Kasumi-1 (cell line): Measurements from ENCODE around the gene LGALS3BP.

ENCODE experiments used
- DNase-seq, 2 experiments: peaks; one replicate each; lab custom pipeline; 2025; lab: John Stamatoyannopoulos, UW

The LGALS3BP gene

DNA sequence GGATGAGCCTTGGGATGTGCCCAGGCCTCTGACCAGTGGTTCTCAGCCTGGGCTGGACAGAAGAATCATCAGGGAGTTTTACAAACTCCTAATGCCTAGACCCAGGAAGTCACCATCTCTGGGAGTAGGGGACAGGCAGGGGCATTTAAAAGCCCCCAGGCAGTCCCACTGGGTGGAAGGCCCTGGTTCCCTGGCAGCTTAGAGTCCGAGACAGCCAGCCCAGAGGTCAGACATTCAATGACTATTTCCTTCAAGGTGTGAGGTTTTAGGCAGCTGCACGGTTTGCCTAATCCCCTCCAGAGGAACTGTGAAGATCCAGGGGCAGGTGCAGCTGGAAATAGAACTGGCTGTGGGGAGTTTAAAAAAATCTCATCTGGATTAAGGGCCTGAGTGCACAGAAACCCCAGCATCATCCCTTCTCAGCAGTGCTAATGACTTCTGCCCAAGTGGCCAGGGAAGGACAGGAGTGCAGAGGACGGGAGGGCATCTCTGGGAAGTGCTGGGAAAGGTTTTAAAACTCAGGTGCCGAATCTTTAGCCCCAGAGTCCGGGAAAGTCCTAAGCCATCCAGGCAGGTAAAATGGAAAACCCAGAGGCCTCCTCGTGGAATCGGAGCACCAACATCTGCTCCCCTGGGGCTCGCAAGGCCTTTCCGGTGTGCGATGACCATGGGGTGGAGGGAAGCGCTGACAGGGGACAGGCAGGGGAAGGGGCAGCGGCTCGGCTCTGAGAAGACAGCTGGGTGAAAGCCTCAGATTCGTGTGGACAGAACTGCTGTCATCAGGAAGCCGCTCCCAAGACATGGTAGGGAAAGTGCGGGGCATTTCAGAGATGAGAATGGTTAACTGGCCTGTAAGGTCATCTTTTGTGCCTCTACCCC is 1.5 kb upstream of the LGALS3BP start:
- DNase-seq: no peak

DNA sequence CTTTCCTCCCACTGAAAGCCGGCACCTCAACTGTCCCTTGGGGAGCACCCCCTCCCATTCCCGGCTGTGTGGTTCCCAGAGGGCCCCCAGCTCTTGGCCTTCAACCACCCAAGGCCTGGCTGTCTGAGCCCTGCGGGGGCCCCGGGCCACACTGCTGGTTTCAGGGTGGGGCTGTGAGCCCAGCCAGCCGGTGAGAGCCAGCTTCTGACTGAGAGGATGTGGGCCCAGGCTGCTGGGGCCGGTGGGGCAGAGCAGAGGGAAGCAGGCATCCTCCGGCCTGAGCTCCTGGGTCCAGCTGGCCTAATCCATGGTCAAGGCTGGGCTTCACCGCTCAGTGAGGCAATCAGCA is 875 bp upstream of the LGALS3BP start:
- DNase-seq: no peak

DNA sequence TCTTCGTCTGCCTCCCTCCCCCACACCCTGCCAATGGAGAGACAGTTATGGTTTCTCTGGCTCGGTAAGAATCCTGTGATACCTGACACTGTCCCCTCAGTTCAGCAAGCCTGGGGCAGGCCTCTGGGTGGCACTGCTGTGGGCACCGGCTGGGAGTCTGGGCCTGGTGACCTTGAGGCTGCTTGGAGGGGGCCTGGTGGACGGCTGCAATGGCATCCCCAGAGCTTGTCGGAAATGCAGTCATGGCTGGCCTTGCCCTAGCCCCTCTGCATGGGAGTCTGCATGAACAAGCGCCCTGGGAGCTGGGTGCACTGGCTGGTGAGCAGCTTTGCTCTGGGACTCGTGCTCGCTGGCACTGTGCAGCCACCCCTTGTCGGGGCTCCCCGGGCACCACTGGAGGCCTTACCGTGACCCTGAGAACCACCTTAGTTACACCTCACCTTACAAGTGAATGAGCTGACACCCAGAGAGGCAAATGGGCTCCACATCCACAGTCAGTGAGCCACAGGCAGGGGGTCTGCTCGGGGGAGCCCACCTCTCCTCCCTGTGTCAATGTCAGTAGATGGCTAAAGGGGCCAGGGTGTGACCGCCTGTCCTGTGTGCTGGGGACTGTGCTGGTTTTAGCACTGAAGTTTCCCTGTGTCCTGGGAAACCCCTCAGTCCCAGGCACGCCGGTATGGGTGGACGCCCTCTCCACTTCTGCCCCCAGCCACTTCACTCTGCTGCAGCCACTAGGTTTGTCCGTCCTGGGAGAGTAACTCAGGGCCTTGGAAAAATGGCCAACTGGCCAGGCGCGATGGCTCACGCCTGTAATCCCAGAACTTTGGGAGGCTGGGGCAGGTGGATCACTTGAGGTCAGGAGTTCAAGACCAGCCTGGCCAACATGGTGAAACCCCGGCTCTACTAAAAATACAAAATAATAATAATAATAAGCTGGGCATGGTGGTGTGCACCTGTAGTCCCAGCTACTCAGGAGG is 1.4 kb downstream of the LGALS3BP start:
- DNase-seq: no peak

DNA sequence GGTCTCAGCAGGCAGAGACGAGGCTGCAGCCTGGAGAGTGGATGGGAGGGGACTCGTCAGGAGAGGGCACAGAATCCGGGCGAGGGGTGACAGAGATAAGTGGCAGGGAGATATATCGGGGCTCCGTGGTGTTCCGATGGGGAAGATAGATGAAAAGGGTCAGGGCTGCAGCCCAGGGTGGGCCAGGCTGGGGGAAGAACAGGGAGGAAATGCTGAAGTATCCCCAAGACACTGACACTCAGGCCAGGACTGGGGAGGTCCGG is 2.1 kb downstream of the LGALS3BP start:
- no peak for DNase-seq

DNA sequence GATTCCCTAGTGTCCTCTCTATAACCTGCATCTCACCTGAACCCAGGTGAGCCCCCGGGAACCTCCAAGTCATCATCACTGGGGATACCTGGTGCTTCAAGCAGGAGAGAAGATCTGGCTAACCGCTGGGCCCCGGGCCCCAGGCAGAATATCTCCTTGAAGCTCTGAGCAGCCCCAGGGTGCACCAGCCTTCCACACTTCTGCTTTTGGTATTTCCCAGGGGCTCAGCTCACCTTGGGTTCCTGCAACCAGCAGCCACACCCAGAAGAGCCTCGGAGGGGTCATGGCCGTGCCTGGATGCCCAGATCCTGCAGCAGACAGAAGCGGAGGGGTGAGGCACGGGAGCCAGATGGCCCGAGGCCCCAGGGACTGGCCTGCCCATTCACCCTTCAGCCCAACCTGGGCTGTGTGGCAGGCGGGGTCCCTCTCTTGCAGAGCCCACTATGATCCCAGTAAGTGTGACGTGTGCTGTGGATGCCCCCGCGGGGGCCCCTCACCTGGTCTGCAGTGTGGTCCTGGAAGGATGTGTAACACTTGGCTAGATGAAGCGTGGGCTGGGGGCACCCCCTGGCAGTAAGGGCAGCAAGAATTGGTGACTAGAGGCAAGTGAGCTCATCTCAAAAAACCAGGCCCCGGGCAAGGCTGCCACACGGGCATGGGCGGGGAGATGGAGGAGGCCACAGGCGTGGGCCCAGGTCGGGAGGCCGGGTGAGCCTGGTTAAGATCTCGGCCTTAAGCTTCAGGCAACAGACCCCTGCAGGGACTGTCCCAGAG is 2.6 kb downstream of the LGALS3BP start:
- peak in 1 of 2 experiments; percentile 5 for DNase-seq

DNA sequence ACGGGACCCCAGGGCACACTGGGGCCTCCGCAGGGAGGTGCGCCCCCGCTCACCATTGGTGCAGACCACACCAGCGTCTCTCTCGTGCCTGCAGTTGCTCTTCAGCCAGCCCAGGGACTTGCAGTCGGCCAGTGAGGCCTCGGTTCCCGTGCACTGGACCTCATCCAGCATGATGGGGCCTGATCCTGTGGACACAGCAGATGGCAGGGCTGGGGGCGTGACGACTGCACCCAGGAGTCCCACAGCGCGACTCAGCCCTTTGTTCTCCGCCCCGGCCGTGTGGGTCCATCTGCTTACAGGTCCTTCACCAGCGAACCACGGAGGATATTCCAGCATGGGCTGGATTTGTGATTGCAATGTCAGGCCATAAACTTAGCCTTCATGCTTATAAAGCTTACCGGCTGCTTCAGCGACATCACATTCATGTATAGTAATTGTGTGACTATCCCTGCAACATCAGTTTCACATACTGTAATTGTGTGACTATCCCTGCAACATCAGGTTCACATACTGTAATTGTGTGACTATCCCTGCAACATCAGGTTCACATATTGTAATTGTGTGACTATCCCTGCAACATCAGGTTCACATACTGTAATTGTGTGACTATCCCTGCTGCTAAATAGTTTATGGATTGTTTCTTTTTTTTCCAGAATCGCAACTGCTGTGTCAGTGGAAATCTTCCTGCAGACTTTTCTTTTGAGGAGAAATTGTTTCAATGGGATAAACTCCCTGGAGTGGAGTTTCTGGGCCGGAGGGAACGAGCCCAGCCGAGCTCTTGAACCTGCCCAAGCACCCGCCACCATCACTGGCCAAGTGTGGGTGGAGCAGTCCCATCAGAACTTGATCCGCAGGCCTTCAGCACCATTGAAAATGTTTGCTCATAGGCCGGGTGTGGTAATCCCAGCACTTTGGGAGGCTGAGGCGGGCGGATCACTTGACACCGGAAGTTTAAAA is 4.8 kb downstream of the LGALS3BP start:
- DNase-seq: peak; percentile 84 to 85

DNA sequence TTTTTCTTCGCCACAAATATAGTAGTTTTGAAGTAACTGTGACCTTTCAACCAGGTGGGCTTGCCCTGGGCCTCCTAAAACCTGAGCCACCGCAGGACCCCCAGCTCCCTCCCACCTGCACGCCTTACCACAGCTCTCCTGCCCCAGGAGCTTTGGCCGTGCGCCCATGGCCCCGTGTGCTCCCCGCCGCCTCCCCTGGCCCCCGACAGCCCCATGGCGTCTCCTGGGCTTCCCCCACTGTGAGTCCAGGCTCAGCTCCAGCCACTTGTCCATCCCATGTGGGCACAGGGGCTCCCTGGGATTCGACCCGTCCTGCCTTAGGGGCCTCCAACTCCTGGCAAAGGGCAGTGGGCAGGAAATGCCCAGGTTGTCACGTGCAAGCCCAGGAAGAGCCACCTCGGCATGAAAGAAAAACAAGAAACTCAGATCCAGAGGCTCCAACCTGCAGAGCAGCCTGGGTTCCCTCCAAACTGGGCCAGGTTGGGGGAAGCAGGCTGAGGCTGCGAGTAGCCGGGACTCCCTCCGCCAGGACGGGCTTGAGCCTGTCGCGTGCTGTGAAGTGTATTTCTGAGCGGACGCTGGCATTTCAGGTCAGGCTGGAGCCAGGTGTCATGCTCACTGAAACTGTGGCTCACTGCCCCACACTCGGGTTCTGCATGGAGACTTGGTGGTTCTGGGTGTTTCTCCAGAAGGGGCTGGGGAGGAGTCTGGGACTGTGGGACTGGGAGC is 5.8 kb downstream of the LGALS3BP start:
- no peak for DNase-seq

DNA sequence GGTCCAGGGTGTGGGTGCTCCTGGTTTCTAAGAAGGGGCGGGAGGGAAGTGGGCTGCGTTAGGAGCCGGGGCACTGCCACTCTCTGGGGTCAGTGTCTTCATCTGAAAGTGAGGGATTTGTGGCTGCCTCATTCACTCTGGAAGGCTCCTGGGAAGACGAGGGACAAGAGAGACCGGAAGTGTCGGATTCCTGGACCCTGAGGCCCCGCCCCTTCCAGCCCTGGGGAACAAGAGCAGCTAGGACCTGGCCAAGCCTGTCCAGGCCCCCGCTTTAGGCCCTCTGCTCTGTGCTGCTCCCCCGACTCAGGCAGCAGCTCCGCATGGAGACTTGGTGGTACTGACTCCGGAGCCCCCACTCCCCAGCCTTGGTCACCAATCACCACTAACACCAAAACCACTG is 6.5 kb downstream of the LGALS3BP start:
- DNase-seq: no peak

DNA sequence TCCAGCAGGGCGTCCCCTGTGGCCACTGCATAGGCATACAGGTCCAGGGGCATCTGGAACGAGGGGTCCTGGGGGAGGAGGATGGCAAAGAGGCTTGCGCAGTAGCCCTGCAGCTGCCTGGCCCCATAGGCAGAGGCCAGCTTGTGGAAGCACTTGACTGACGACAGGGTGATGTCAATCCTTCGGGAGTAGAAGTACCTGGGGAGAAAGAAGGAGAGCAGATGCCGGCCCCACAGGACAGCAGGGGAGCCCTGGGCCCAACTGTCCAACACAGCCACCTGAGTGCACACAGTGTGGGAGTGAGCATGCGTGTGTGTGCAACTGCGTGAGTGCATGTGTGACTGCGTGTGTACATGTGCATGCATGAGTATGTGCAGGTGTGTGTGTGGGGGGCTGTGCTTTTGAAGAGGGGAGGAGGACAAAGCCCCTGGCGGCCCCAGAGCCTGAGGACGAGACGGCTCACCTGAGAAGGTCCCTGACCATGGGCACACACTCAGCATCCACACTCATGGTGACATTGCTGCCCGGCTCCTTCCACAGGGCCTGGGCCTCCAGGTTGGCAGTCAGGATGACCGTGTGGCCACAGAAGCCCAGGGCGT is 7.1 kb downstream of the LGALS3BP start:
- DNase-seq: no peak

DNA sequence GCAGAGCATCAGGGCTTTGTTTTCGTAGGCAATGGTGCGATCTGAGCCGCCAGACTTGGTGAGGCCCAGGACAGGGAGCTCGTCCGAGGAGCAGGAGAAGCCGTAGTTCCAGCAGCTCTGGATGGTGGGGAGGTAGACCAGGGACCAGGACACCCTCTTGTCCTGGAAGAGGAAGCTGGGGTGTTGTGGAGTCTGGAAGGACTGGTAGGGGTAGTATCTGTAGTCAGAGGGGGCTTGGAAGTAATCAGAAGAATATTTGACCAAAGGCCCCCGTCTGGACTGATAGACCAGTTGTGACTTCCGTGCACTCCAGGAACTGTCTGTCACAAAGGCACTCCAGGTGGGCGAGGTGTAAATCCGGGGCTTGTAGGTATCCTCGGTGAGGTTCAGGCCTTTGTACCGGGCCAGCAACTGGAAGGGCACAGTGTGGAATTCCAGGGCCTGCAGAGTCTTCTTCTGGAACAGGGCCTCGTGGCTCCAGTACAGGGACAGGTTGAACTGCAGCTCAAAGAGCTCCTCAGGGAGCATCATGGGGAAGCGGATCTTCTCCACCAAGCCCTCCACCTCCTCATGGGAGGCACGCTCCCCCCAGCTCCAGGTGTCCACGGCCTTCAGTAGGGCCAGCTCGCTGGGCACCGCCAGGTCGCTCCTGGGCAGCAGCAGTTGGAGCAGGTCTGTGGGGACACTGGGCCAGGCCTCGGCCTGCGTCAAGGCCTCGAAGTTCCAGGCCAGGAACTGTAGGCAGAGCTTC is 7.8 kb downstream of the LGALS3BP start:
- DNase-seq: no peak

DNA sequence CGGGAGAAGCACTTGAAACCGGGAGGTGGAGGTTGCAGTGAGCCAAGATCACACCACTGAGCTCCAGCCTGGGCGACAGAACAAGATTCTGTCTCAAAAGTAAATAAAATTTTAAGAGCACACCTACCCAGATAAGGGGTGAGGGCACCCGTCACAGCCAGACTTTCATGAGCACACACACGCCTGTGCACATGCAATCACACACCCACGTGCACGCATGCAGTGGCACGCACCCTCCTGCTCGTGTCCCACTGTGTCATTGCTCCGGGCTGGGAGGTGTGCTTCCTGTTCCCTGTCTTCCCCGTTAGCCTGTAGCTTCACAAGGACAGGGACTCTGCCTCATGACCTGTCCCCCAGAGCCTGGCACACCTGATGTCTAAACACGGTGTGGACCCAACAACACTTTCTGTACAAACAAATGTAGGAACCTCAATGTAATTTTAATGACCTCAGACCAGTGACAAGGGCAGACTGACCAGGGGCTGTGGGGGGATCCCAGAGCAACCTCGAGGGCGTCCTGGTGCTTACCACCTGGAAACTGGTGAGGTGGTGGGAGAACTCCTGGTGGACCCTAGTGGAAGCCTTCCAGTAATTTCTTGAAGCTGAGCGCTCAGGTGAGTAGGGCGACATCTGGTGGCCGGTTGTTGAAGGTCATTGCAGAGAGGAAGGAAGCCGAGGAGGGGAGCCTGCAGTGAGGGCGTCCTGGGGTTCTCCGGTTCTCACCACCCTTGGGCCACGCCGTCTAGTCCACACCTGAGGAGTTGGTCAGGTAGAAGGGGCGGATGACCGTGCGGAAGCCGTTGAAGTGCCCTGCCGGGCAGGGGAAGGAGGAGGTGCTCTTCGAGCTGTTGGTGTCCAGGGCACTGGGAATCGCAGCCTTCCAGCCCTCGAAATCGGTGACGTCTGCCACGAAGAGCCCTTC is 8.6 kb downstream of the LGALS3BP start:
- DNase-seq: peak; percentile 88 to 92

DNA sequence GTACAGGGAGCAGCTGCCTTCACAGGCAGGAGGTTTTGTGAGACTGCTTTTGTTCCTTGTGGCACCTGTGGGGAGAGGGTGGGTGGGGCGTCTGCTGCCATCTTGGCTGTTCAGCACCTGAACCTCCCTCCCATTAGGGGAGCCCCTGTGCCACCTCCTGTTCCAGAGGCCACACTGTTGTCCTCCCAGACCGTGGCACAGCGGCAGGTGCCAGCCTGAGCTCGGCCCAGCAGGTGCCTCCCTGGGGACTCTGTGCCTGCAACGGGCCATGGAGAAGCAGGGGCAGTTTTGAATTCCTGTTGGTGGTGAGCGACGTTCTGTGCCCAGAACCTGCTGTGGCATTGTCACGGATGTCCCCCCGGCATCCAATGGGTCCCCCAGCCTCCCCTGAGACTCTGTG is 9.9 kb downstream of the LGALS3BP start:
- DNase-seq: no peak

DNA sequence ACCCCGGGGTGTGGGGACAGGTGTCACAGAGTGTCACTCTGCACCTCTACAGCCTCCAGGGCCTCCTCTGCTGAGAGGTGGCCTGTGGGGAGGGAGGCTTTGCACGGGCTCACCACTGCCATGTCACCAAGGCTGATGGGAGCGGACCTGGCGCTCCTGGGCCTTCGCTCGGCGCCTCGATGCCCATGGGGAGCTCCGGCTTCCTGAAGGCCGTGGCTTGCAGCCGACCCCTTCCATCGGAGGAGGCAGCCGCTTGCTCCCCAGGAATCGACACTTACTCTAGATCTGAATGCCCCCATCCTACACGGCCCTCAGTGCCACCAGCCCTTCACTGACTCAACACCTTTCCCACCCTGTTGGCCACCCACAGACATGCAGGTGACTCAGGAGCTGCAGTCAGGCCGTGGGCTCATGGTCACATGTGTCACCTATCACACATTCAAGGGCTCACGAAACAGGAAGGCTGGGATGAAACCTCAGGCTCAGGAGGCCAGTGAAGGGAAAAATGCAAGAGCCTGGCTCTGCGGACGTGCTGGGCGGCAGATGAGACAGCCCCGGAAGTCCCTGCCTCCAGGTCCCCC is 11.9 kb downstream of the LGALS3BP start:
- no peak for DNase-seq

DNA sequence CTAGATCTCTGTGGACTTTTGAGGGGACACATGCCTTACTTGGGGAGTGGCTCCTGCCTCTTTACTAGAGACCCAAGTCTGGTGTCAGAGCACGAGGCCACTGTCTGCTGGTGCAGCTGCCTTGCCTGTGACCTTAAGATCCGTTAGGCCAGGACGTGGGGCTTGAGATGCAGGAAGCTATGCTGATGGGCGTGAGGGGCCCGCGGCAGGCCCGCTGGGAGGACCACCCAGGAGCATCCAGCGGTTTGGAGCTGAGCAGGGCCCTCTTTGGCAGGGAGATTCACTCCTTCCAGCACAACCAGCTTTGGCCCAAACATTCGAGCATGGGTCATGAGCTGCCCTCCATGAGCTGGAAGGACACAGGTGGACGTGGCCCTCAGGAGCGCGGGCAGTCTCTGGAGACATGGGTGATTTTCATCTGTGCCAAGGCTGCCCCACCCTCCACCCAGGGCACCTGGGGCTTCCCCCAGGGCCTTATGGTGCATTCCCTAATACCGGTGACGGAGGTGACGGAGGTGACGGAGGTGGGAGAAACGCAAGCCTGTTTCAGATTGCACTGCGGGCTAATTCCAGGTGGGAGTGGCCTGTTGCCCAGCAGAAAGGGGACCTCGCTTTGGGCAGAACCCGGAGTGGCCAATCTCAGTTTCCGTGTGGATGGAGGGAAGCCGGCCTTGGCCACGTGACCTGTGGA is 12.7 kb downstream of the LGALS3BP start:
- DNase-seq: no peak

DNA sequence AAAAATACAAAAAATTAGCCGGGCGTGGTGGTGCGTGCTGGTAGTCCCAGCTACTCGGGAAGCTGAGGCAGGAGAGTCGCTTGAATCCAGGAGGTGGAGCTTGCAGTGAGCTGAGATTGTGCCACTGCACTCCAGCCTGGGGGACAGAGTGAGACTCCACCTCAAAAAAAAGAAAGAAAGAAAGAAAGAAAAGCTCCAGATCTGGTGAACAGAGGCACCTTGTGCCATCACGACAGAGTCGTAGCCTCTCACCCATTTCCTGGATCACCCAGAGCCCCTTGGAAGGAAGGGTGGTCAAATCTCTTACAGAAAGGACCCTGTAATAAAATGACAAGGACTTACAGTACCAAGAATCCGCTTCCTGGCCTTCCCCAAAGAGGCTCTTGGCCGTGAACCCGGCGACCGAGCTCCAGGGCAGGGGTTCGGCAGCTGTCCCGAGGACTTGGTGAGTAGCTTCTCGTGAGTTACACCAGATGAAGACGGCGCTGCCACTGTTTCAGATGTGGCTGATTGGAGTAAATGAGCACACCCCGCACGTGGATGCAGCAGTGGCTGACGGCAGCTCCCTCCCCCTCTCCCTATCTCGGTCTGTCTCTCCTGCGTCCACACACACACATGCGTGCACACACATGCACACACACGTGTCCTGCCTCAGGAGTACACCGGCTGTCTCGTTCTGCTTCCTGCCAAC is 13.5 kb downstream of the LGALS3BP start:
- no peak for DNase-seq

DNA sequence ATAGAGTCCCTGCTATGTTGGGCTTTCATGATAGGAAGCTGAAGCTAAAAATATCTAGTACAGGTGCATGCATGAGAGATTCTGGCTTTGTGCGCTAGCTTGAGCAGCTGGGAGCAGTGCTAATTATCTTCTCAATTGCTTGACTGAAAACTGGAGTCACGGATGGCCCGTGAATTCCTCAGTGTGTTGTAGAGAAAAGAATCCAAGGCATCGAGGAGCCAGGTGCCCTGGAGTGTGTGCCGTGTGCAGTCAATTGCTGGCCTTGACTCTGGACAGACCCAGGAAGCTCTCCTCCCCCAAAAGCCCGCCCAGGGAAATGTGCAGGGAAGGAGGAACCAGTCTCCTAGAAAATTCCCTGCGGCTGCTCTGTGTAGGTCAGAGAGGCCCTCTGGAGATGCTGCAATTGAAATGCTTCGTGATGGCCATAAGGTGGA is 14.2 kb downstream of the LGALS3BP start:
- no peak for DNase-seq

DNA sequence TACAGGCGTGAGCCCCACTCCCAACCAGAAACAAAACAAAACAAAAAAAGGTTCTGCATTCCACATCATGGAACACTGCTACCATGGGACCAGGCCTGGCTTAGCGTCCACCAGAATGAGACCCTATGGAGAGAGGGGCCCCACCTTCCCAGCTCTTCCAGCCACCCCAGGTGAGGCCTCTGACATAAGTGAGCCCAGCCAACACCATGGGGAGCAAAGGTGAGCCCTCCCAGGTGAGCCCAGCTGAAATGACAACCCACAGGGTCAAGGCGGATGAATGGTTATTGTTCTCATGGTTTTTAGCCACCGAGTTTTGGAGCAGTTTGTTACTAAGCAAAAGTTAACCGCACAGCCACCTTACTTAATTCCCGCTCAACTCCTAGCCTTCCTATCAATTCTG is 16.3 kb downstream of the LGALS3BP start:
- DNase-seq: no peak
